Left renal pelvis (tissue), 4 donors: Measurements from ENCODE around the gene CDH13. TPM values are rescaled to one million over a fixed set of nuclear protein-coding genes. Genes with fewer than 3 reads are reported as not detected.
"Not testable (repeated sequence)": the region's sequence is repeated elsewhere in the genome, so short reads cannot be mapped to it uniquely, and the experiment has no call there.

Source experiments
- DNase-seq, 4 donors: peaks; one replicate each; pipeline ENCODE4 v3.0.0-alpha.2; 2013; ENCODE audit warnings: low read depth in 4 of 4, low spot score in 3 of 4
- polyA plus RNA-seq, 4 donors: library from polyadenylated mRNA; unstranded; fragments of 120-200 nt; gene quantifications; one replicate each; pipeline ENCODE4 v1.2.1, GENCODE V29; 2013; ENCODE audit not compliant: insufficient read length in 4 of 4

CDH13 gene
- polyA plus RNA-seq, 4 donors, result 4.9 to 18.0 (median 11.3) TPM

GRCh38 chr16:82926500-82926899 lies 299.7 kb downstream of the CDH13 start:
- DNase-seq, result no peak

- not testable (repeated sequence) for DNase-seq
Observed at GRCh38 chr16:82933933-82934332, 307.2 kb downstream of the CDH13 start.

GRCh38 chr16:82935766-82936165 lies 309.0 kb downstream of the CDH13 start:
- DNase-seq, result no peak

- no peak for DNase-seq
Observed at GRCh38 chr16:82936941-82937551, 310.3 kb downstream of the CDH13 start.

- no peak for DNase-seq
Observed at GRCh38 chr16:82937926-82938520, 311.3 kb downstream of the CDH13 start.

GRCh38 chr16:82943371-82943770 lies 316.6 kb downstream of the CDH13 start:
- no peak for DNase-seq

GRCh38 chr16:82945420-82946101 lies 318.8 kb downstream of the CDH13 start:
- DNase-seq, result no peak

GRCh38 chr16:82947698-82948097 lies 320.9 kb downstream of the CDH13 start:
- DNase-seq, result no peak

GRCh38 chr16:82949016-82949415 lies 322.2 kb downstream of the CDH13 start:
- DNase-seq, result no peak

- no peak for DNase-seq
Observed at GRCh38 chr16:82953517-82953916, 326.7 kb downstream of the CDH13 start.

GRCh38 chr16:82954224-82954929 lies 327.6 kb downstream of the CDH13 start:
- DNase-seq, result no peak

GRCh38 chr16:82955741-82956348 lies 329.1 kb downstream of the CDH13 start:
- no peak for DNase-seq

- DNase-seq, result no peak
Observed at GRCh38 chr16:82957212-82957611, 330.4 kb downstream of the CDH13 start.

- no peak for DNase-seq
Observed at GRCh38 chr16:82960918-82961317, 334.1 kb downstream of the CDH13 start.

GRCh38 chr16:82963653-82964052 lies 336.9 kb downstream of the CDH13 start:
- DNase-seq, result no peak

- DNase-seq, result no peak
Observed at GRCh38 chr16:82965808-82966207, 339.0 kb downstream of the CDH13 start.

GRCh38 chr16:82967424-82967823 lies 340.7 kb downstream of the CDH13 start:
- DNase-seq, result no peak

GRCh38 chr16:82971126-82971525 lies 344.4 kb downstream of the CDH13 start:
- DNase-seq, result no peak

- no peak for DNase-seq
Observed at GRCh38 chr16:82972331-82972919, 345.7 kb downstream of the CDH13 start.

GRCh38 chr16:82979406-82980111 lies 352.8 kb downstream of the CDH13 start:
- DNase-seq, result no peak
